Mesothelial cell of epicardium (in vitro differentiated cells): ENCODE measurements around the gene NADK. TPM values are rescaled to one million over a fixed set of nuclear protein-coding genes. Genes with fewer than 3 reads are reported as not detected.

Source experiments
- DNase-seq, 2 experiments: peaks; one replicate each; pipeline ENCODE4 v3.0.0; 2021; ENCODE audit warnings: low spot score in 2 of 2; ENCODE audit not compliant: unreplicated experiment in 2 of 2
- H3K27ac Mint-ChIP-seq: 2 replicates; pipeline ENCODE4 v1.8.0; 2021; ENCODE audit warnings: mixed read lengths
- H3K27me3 Mint-ChIP-seq: 2 replicates; pipeline ENCODE4 v1.8.0; 2021; ENCODE audit warnings: low read depth, mixed read lengths
- H3K36me3 Mint-ChIP-seq: 2 replicates; pipeline ENCODE4 v1.8.0; 2021; ENCODE audit warnings: mixed read lengths
- H3K4me1 Mint-ChIP-seq: 2 replicates; pipeline ENCODE4 v1.8.0; 2021; ENCODE audit warnings: mixed read lengths
- H3K4me3 Mint-ChIP-seq: 2 replicates; pipeline ENCODE4 v1.8.0; 2021; ENCODE audit warnings: mild to moderate bottlenecking, moderate library complexity, mixed read lengths
- H3K9me3 Mint-ChIP-seq: 2 replicates; pipeline ENCODE4 v1.8.0; 2021; ENCODE audit warnings: mixed read lengths
- CTCF ChIP-seq: fragments of 200-600 bp; sonication (generic); IDR thresholded peaks from one replicate; pipeline ENCODE4 v1.5.0; 2021; ENCODE audit warnings: antibody characterized with exemption; ENCODE audit not compliant: unreplicated experiment
- total RNA-seq: library from RNA; stranded (reverse); gene quantifications from 3 replicates; pipeline ENCODE4 v1.2.1, GENCODE V29; 2021

The NADK gene
- total RNA-seq, 1 donor from 2014 or later: 78.2 TPM

GRCh38 chr1:1793481-1794244, 15.4 kb upstream of the NADK start:
- no peak overlapping the region for H3K27ac Mint-ChIP-seq

DNA sequence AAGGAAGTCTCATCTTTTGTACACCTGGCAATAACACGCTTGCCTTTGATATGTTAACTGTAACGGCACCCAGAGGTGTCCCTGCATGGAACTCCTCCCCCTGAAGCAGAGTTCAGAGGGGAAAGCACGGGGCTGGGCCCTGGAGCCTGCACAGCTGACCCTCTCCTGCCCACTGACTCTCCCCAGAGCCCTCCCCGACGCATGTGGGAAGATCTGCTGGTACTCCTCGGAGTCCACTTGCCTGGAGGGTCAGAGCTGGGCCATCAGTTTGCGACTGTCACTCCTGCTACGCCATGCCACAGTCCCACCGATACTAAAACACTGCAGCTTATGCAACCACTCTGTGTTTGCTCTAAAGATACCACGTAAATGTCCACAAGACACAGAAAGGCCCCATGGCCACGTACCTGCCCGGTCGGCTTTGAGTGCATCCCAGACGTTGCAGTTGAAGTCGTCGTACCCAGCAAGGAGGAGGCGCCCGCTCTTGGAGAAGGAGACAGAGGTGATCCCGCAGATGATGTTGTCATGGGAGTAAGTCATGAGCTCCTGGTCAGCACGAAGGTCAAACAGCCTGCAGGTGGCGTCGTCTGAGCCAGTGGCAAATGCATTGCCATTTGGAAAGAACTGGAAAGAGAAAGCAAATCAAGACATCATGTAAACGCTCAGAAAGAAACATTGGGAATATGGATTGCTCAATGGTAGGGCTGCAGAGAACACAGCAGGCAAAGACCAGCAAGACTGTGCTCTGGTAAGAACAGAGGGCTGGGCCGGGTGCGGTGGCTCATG, 10.6 kb upstream of the NADK start:
- TF ChIP-seq CTCF: no peak
- H3K9me3 Mint-ChIP-seq: no peaks in the 10 kb centered on the region
- DNase-seq: no peak
- no peaks in the 10 kb centered on the region for H3K27me3 Mint-ChIP-seq
- H3K27ac Mint-ChIP-seq: peak overlapping the region; percentile 45
- H3K4me3 Mint-ChIP-seq: no peak overlapping the region
- H3K36me3 Mint-ChIP-seq: peaks cover 48% of the 10 kb centered on the region
- H3K4me1 Mint-ChIP-seq: no peaks in the 10 kb centered on the region

More at GRCh38 chr1:1793481-1794244, 15.4 kb upstream of the NADK start:
- no peak for DNase-seq
- Mint-ChIP-seq H3K36me3 (peaks cover 51% of the 10 kb centered on the region), H3K27me3 (no peaks in the 10 kb centered on the region), H3K4me3 (no peak overlapping the region), H3K9me3 (no peaks in the 10 kb centered on the region), H3K4me1 (no peaks in the 10 kb centered on the region)
- TF ChIP-seq CTCF: no peak

- DNase-seq: no peak
- Mint-ChIP-seq H3K4me3 (no peak overlapping the region), H3K9me3 (no peaks in the 10 kb centered on the region), H3K4me1 (peaks cover 3% of the 10 kb centered on the region), H3K27ac (no peak overlapping the region), H3K27me3 (no peaks in the 10 kb centered on the region), H3K36me3 (peaks cover 41% of the 10 kb centered on the region)
- no peak for TF ChIP-seq CTCF
Observed at GRCh38 chr1:1788136-1788535, 9.9 kb upstream of the NADK start.

DNA sequence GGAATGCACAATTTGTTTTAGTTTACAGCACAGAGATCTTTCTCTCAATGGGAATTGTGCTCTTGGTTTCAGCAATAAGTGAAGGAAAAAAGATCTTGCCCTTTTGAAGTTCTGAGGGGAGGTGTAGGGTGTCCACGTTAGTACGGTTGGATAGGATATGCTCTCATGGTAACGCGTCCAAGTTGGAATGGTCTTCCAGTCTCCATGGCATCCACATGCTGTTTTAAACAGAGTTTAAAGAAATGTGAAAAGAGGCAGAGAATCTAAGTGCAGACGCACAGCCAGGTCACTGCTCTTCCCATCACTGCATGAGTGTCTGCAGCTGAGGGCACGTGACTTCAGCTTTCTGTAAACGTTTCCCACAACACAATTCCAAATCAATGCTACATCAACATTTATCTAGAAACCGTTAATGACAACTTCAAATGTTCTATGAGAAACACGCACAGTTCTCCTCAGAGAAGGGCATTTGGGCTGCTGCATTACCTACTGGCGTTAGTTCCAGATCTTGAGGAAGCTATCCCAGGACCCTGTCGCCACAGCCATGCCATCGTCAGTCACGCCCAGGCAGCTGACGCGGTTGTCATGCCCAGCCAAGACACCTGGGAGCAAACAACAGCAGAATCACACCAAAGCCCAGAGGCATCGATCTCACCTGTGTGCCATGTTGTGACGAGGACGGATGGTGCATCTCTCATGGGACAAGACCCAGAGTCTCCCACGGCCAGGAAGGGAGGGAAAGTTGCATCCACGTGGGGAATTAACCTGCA, 8.8 kb upstream of the NADK start:
- Mint-ChIP-seq H3K27me3 (no peaks in the 10 kb centered on the region), H3K9me3 (no peaks in the 10 kb centered on the region), H3K27ac (no peak overlapping the region), H3K36me3 (peaks cover 31% of the 10 kb centered on the region), H3K4me3 (no peak overlapping the region), H3K4me1 (peaks cover 7% of the 10 kb centered on the region)
- TF ChIP-seq CTCF: no peak
- no peak for DNase-seq

- Mint-ChIP-seq H3K36me3 (peaks cover 26% of the 10 kb centered on the region), H3K4me1 (peaks cover 7% of the 10 kb centered on the region), H3K9me3 (no peaks in the 10 kb centered on the region), H3K27me3 (no peaks in the 10 kb centered on the region), H3K4me3 (no peak overlapping the region), H3K27ac (no peak overlapping the region)
- TF ChIP-seq CTCF: no peak
- no peak for DNase-seq
Observed at GRCh38 chr1:1785666-1786065, 7.4 kb upstream of the NADK start.
